ENCODE data around the gene PXYLP1. TPM values are rescaled to one million over a fixed set of nuclear protein-coding genes. Genes with fewer than 3 reads are reported as not detected.

PXYLP1 gene
- total and polyA plus RNA-seq, 2 of the 8 experiments (the other 6 are each of a cell fraction or from before 2014, with no cell fraction given) = 19.4 to 20.6 TPM

GRCh38 chr3:141239511-141240281, 8.1 kb downstream of the PXYLP1 start:
- no peak overlapping the region for H2AFZ ChIP-seq (ENCODE audit: low read length)
- peaks cover 10 to 29% (median 24%) of the 10 kb centered on the region in 4 experiments for H3K4me1 ChIP-seq (replicated peaks in 1 of 4; ENCODE audit: control insufficient read depth in 3 of 4, insufficient read depth in 4 of 4, low read length in 3 of 4)
- no peak overlapping the region for H4K8ac ChIP-seq (ENCODE audit: extremely low read depth, insufficient read depth, low read length)
- no peak overlapping the region for H2BK5ac ChIP-seq (ENCODE audit: low read depth, low read length)
- no peak overlapping the region for H3K27ac ChIP-seq (ENCODE audit: low read depth, low read length)
- DNase-seq (ENCODE audit: low read depth in 1 of 2, low spot score in 2 of 2) (no peak), FAIRE-seq (no peak)
- peaks cover 0 to 3% of the 10 kb centered on the region in 2 experiments for H4K20me1 ChIP-seq (replicated peaks in 1 of 2; ENCODE audit: control insufficient read depth in 1 of 2, insufficient read depth in 2 of 2, low read length in 2 of 2)
- H3K36me3 ChIP-seq (ENCODE audit: control insufficient read depth in 2 of 4, insufficient read depth in 4 of 4, low read length in 3 of 4) = peaks cover 0 to 13% (median 3%) of the 10 kb centered on the region in 4 experiments; a peak in 2 of 8 replicates
- H3K9ac ChIP-seq (replicated peaks in 1 of 4; ENCODE audit: extremely low read depth in 1 of 4, low read depth in 3 of 4, low read length in 3 of 4) = no peak overlapping the region
- H2BK120ac ChIP-seq (replicated peaks; ENCODE audit: low read depth, low read length) = no peak overlapping the region
- H3K79me2 ChIP-seq (ENCODE audit: control insufficient read depth in 1 of 2, insufficient read depth in 2 of 2, low read length in 2 of 2) = peaks cover 0 to 15% of the 10 kb centered on the region in 2 experiments; a peak in 1 of 4 replicates
- H3K4me3 ChIP-seq (ENCODE audit: extremely low read depth in 1 of 4, insufficient read depth in 2 of 4, low read depth in 3 of 4, low read length in 4 of 4) = 0 out of 8 replicates have a peak overlapping the region, but pooled peaks of 1 of the 4 experiments have one; percentile 0
- ChIA-PET POLR2A (ENCODE audit: partially characterized antibody) (interaction anchor here (1.8 kb wide), 1 partner anchor 10 kb away, joined by 4 read pairs; no protein-coding TSS in a partner anchor), CTCF (ENCODE audit: partially characterized antibody) (interaction anchor here (0.6 to 9.6 kb wide), 6 partner anchors 12 to 240 kb away, joined by 3 to 80 read pairs (median 4); no protein-coding TSS in a partner anchor)
- 0 out of 2 replicates have a peak overlapping the region, but pooled peaks have one; percentile 25 for H3K18ac ChIP-seq (ENCODE audit: extremely low read depth, low read length)
- H3K4ac ChIP-seq (replicated peaks; ENCODE audit: insufficient read length, low read depth, low read length) = peak overlapping the region; percentile 0
- H3K14ac ChIP-seq (ENCODE audit: insufficient read length) = no peak overlapping the region
- H2BK12ac ChIP-seq (ENCODE audit: low read depth, low read length) = no peak overlapping the region
- H3K27me3 ChIP-seq (replicated peaks in 1 of 4; ENCODE audit: control insufficient read depth in 3 of 4, extremely low read depth in 1 of 4, insufficient read depth in 3 of 4, low read length in 3 of 4) = no peaks in the 10 kb centered on the region
- H4K5ac ChIP-seq (ENCODE audit: insufficient read length, low read depth, low read length) = no peak overlapping the region
- no peaks in the 10 kb centered on the region for H3K9me3 ChIP-seq (ENCODE audit: insufficient read depth in 2 of 2, low read depth in 1 of 2, low read length in 1 of 2)
- no peak overlapping the region for H2BK20ac ChIP-seq (ENCODE audit: low read length)
- H4K91ac ChIP-seq (replicated peaks; ENCODE audit: insufficient read length, low read length) = no peak overlapping the region
- peaks cover 7% of the 10 kb centered on the region for H3K79me1 ChIP-seq (ENCODE audit: low read depth, low read length)
- no peak overlapping the region for H3K23ac ChIP-seq (ENCODE audit: insufficient read length)
- 81% methylated on average over 5 of the region's 5 CpGs; no CpG with 5 or more reads in 1 of the 2 experiments for WGBS, 2 experiments (ENCODE audit: extremely low coverage in 1 of 2, insufficient coverage in 1 of 2, insufficient read length in 1 of 2, insufficient replicate concordance in 2 of 2, low coverage in 1 of 2, low lambda C conversion rate in 2 of 2, missing lambda C conversion rate in 1 of 2)
- no peak overlapping the region for H3K56ac ChIP-seq (replicated peaks; ENCODE audit: insufficient read length, low read depth, low read length)
- H3K23me2 ChIP-seq (ENCODE audit: low read depth, low read length) = no peaks in the 10 kb centered on the region
- H2AK5ac ChIP-seq (ENCODE audit: low read depth, low read length) = no peak overlapping the region
- H3K4me2 ChIP-seq (ENCODE audit: insufficient read depth in 1 of 2, low read depth in 2 of 2, low read length in 2 of 2) = peak overlapping the region; percentile 24 to 27; a peak in 2 of 4 replicates
- H2BK15ac ChIP-seq (ENCODE audit: low read length) = no peak overlapping the region
- TF ChIP-seq KDM1A (IDR thresholded peaks at IDR 0.05; ENCODE audit: borderline replicate concordance, low read length) (no peak), SAP30 (IDR thresholded peaks at IDR 0.05; ENCODE audit: insufficient read depth, insufficient replicate concordance, low read length) (no peak), BRCA1 (IDR thresholded peaks at IDR 0.05; ENCODE audit: low read depth, low read length) (no peak), RFX5 (IDR thresholded peaks at IDR 0.05; ENCODE audit: borderline replicate concordance, low read depth, low read length) (no peak), TAF1 (IDR thresholded peaks at IDR 0.05; ENCODE audit: low read depth, low read length) (no peak), KDM5A (IDR thresholded peaks at IDR 0.05; ENCODE audit: low read length) (no peak), EZH2 (IDR thresholded peaks at IDR 0.05; ENCODE audit: low read depth, low read length, severe bottlenecking) (no peak), RXRA (IDR thresholded peaks at IDR 0.05; ENCODE audit: insufficient read depth, low read depth, low read length) (no peak), GTF2F1 (IDR thresholded peaks at IDR 0.05; ENCODE audit: borderline replicate concordance, low read depth, low read length) (no peak), TBP (IDR thresholded peaks at IDR 0.05; ENCODE audit: low read depth, low read length) (no peak), EGR1 (IDR thresholded peaks at IDR 0.05; ENCODE audit: borderline replicate concordance, low read depth, low read length) (no peak)
